Measurements from ENCODE around the gene SLC66A1. TPM values are rescaled to one million over a fixed set of nuclear protein-coding genes. Genes with fewer than 3 reads are reported as not detected.
A peak's percentile ranks its signal among the peaks of the same experiment; 100 is the strongest.

Gene SLC66A1
- total RNA-seq, 6 experiments from 2014 or later, result 8.4 to 20.6 (median 11.2) TPM

DNA sequence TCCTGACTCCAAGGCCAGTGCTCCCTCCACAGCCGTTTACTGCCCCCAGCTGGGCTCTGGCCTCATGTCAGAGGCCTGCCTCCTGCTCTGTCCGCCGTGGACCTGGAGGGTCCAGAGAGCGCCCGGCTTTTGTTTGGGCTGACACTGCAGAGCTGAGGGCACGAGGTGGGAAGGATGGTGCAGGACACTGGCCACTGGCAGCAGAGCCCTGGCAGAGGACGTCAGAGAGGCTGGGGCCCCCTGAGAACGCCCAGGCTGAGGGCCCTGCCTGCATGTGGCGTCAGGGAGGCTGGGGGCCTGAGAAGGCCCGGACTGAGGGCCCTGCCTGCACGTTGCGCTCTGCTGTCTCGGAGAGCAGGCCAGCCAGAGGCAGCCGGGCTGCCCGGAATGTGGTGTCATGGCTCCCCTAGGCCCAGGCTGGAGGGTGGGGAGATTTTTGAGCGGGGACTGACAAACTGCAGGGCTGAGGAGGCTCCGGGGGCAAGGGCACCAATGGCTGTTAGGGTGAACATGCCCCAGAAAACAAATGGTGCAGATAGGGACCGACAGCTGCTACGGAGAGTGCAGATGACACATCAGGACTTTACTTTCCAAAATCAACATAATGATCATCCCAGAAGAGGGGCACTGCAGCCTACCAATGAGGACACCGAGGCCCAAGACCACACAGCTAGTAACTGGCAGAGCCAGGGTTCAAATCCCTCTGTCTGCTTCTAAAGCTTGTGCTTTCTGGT is 31.7 kb downstream of the SLC66A1 start:
- Histone ChIP-seq H3K4me3 (no peak overlapping the region), H3K27me3 (no peaks in the 10 kb centered on the region), H3K9me3 (no peaks in the 10 kb centered on the region), H3K36me3 (peaks cover 0 to 22% (median 5%) of the 10 kb centered on the region in 4 donors), H3K27ac (no peak overlapping the region), H3K4me1 (peaks cover 0 to 11% (median 5%) of the 10 kb centered on the region in 4 donors)
- intact Hi-C loops (cut with DNase I), result loop anchor here (10.0 kb wide), 1 partner anchor 311 kb away; no protein-coding TSS in a partner anchor
- DNase-seq (no peak), ATAC-seq (no peak)
- TF ChIP-seq POLR2A (IDR thresholded peaks at IDR 0.05), result no peak
- TF ChIP-seq, protein P1, sequence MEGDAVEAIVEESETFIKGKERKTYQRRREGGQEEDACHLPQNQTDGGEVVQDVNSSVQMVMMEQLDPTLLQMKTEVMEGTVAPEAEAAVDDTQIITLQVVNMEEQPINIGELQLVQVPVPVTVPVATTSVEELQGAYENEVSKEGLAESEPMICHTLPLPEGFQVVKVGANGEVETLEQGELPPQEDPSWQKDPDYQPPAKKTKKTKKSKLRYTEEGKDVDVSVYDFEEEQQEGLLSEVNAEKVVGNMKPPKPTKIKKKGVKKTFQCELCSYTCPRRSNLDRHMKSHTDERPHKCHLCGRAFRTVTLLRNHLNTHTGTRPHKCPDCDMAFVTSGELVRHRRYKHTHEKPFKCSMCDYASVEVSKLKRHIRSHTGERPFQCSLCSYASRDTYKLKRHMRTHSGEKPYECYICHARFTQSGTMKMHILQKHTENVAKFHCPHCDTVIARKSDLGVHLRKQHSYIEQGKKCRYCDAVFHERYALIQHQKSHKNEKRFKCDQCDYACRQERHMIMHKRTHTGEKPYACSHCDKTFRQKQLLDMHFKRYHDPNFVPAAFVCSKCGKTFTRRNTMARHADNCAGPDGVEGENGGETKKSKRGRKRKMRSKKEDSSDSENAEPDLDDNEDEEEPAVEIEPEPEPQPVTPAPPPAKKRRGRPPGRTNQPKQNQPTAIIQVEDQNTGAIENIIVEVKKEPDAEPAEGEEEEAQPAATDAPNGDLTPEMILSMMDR (IDR thresholded peaks at IDR 0.05), result no peak
- 60% methylated on average over 1 of the region's 20 CpGs for WGBS (ENCODE audit: insufficient coverage, low coverage, low lambda C conversion rate, missing lambda C conversion rate)

DNA sequence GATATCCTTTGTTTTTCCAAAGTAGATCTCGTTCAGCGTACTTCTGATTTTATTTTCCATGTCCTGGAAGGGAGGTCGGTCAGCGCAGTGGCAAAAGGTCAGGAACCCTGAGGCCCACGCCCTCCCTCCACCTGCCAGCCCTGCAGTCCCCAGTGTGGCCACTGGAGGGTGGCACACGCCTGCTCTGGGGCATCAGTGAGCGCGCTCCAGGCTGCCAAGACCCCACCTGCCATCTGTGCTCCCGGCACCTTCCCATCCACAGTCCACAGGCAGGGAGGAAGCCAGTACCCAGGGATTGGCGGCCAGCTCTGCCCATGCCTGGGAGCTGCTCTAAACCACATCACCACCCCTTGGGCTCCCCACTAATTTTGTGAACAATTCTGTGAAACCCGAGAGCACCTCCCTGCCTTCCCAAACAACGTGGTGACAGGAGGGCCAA is 32.3 kb downstream of the SLC66A1 start:
- H3K27me3 ChIP-seq, result no peaks in the 10 kb centered on the region
- H3K36me3 ChIP-seq, result peaks cover 0 to 22% (median 5%) of the 10 kb centered on the region in 4 donors
- no peak overlapping the region for H3K27ac ChIP-seq
- intact Hi-C loops (cut with DNase I), result loop anchor here (10.0 kb wide), 1 partner anchor 310 kb away; no protein-coding TSS in a partner anchor
- 18% methylated on average over 9 of the region's 12 CpGs for WGBS (ENCODE audit: insufficient coverage, low coverage, low lambda C conversion rate, missing lambda C conversion rate)
- TF ChIP-seq, protein P1 (IDR thresholded peaks at IDR 0.05), result peak; percentile 95 to 97 (median 96)
- no peak for TF ChIP-seq POLR2A (IDR thresholded peaks at IDR 0.05)
- no peaks in the 10 kb centered on the region for H3K9me3 ChIP-seq
- peaks cover 0 to 9% (median 4%) of the 10 kb centered on the region in 4 donors for H3K4me1 ChIP-seq
- peak; percentile 89 to 92 (median 90) for ATAC-seq
- peak; percentile 70 to 76 (median 72) for DNase-seq
- H3K4me3 ChIP-seq, result no peak overlapping the region

DNA sequence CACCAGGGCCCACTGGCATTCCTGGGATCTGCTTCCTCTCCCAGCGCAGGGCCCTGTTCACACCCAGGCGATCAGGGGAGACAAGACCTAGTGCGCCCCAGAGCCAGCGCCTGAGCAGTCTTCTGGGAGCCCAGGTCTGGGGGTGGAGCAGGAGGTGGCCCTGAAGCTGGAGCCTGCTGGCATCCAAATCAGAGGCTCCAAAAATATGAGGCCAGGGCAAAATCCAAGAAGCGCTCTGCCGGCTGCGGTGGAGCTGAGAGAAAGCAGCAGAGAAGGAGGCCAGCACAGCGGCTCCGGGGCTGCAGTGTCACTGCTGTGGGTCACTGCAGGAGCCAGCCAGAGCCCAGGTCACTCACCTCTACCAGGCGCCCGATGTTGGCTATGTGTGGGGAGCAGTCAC is 32.7 kb downstream of the SLC66A1 start:
- Histone ChIP-seq H3K27me3 (no peaks in the 10 kb centered on the region), H3K27ac (no peak overlapping the region), H3K4me3 (no peak overlapping the region), H3K4me1 (peaks cover 0 to 9% (median 3%) of the 10 kb centered on the region in 4 donors), H3K36me3 (peaks cover 0 to 25% (median 5%) of the 10 kb centered on the region in 4 donors), H3K9me3 (no peaks in the 10 kb centered on the region)
- no CpG with 5 or more reads among the region's 11 CpGs for WGBS (ENCODE audit: insufficient coverage, low coverage, low lambda C conversion rate, missing lambda C conversion rate)
- DNase-seq (no peak), ATAC-seq (peak; percentile 7 to 48 (median 16))
- intact Hi-C loops (cut with DNase I), result loop anchor here (10.0 kb wide), 1 partner anchor 310 kb away; no protein-coding TSS in a partner anchor
- no peak for TF ChIP-seq POLR2A (IDR thresholded peaks at IDR 0.05)
- TF ChIP-seq, protein P1 (IDR thresholded peaks at IDR 0.05), result no peak

DNA sequence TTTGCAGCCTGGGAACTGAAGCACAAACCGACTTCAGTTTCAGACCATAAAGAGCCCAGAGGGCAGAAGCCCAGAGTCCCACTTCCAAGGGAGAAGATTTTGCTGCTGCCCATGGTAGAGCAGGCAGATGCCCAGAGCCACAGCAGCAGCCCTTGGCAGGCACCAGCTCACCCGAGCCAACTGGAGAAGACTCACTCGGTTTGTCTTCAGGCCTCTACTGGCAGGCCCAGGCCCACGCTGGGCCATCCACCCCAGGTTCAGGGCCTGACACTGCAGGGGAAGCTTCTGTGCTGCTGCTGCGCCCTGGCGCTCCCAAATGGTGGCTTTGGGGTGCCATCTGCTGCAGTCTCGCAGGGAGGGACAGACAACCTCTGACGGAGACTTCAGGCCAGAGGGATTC is 33.3 kb downstream of the SLC66A1 start:
- no peaks in the 10 kb centered on the region for H3K27me3 ChIP-seq
- WGBS (ENCODE audit: insufficient coverage, low coverage, low lambda C conversion rate, missing lambda C conversion rate), result no CpG with 5 or more reads among the region's 8 CpGs
- no peak for TF ChIP-seq POLR2A (IDR thresholded peaks at IDR 0.05)
- TF ChIP-seq, protein P1 (IDR thresholded peaks at IDR 0.05), result no peak
- no peak for ATAC-seq
- peaks cover 0 to 30% (median 5%) of the 10 kb centered on the region in 4 donors for H3K36me3 ChIP-seq
- no peak overlapping the region for H3K27ac ChIP-seq
- DNase-seq, result no peak
- H3K4me3 ChIP-seq, result no peak overlapping the region
- peaks cover 0 to 9% (median 3%) of the 10 kb centered on the region in 4 donors for H3K4me1 ChIP-seq
- no peaks in the 10 kb centered on the region for H3K9me3 ChIP-seq
- intact Hi-C loops (cut with DNase I), result loop anchor here (10.0 kb wide), 1 partner anchor 309 kb away; no protein-coding TSS in a partner anchor
